K562 (cell line): ENCODE data around the gene KIF7. TPM values are rescaled to one million over a fixed set of nuclear protein-coding genes. Genes with fewer than 3 reads are reported as not detected.

Source experiments
- ATAC-seq: fragments of 200-7000 bp; cut with Tn5 transposase; 3 replicates; pipeline ENCODE4 v1.9.1; 2020; ENCODE audit warnings: moderate library complexity
- BruUV-seq: library from RNA; stranded (reverse); fragments of 400-500 nt; replicated peaks from 2 replicates; lab custom pipeline; 2021; lab: Mats Ljungman, UMichigan
- CTCF ChIA-PET: fragments of 300-600 bp; formaldehyde crosslinking; extraction: SDS; loops from one replicate; lab custom pipeline; 2021; ENCODE audit warnings: low intra/inter-chr PET ratio; lab: Yijun Ruan, JAX
- POLR2A ChIA-PET: fragments of 300-600, 350-650 bp; sonication (Branson Sonifier 250); formaldehyde crosslinking; extraction: SDS; loops from one replicate; lab custom pipeline; 2021; ENCODE audit warnings: antibody characterized with exemption, inconsistent platforms; lab: Yijun Ruan, JAX
- DNase-seq, 4 experiments: peaks; one replicate each; pipeline versions ENCODE4 v3.0.0 to v3.0.0-alpha.2; 2011 to 2018; ENCODE audit warnings: low spot score in 3 of 4, mixed read lengths in 3 of 4; ENCODE audit errors: extremely low read depth in 1 of 4
- FAIRE-seq: peaks from 2 replicates; lab custom pipeline; 2011; peaks lifted over from hg19 to GRCh38; lab: Jason Lieb, UNC
- H2AFZ ChIP-seq: 2 replicates; pipeline ENCODE4 v1.6.0; 2011; ENCODE audit warnings: low read depth, low read length, control low read depth, inconsistent platforms
- H3K27ac ChIP-seq: fragments of 200-600 bp; 3 replicates; pipeline ENCODE4 v1.8.0; 2011; ENCODE audit warnings: low read depth, mild to moderate bottlenecking, control low read depth, inconsistent platforms, low read length, moderate library complexity, mixed read lengths; ENCODE audit errors: extremely low read depth
- H3K27me3 ChIP-seq, 2 experiments: fragments of 300-600 bp in 1 of 2; 2 replicates in 1 of 2; 3 replicates in 1 of 2; pipeline versions ENCODE4 v1.6.0 to v1.8.0; 2011; ENCODE audit warnings: inconsistent platforms in 2 of 2, low read length in 2 of 2, mild to moderate bottlenecking in 1 of 2, mixed read lengths in 1 of 2, moderate library complexity in 1 of 2; ENCODE audit not compliant: control insufficient read depth in 2 of 2, insufficient read depth in 2 of 2
- H3K36me3 ChIP-seq: fragments of 300-600 bp; 3 replicates; pipeline ENCODE4 v1.8.0; 2011; ENCODE audit warnings: mild to moderate bottlenecking, low read length, inconsistent platforms; ENCODE audit not compliant: control insufficient read depth, insufficient read depth
- H3K4me1 ChIP-seq, 2 experiments: fragments of 200-600 bp in 1 of 2; replicated peaks in 1 of 2; 2 replicates in 1 of 2; 3 replicates in 1 of 2; pipeline versions ENCODE4 v1.5.1 to v1.8.0; 2011; ENCODE audit warnings: inconsistent platforms in 2 of 2, low read length in 2 of 2, mild to moderate bottlenecking in 1 of 2, mixed read lengths in 1 of 2, moderate library complexity in 1 of 2; ENCODE audit not compliant: control insufficient read depth in 2 of 2, insufficient read depth in 2 of 2
- H3K4me2 ChIP-seq: 2 replicates; pipeline ENCODE4 v1.6.1; 2011; ENCODE audit warnings: low read length, control low read depth, inconsistent platforms, mixed read lengths; ENCODE audit not compliant: insufficient read depth
- H3K4me3 ChIP-seq: fragments of 200-600 bp; sonication (generic), shearing (Covaris generic); 2 replicates; pipeline ENCODE4 v1.5.1; 2016; ENCODE audit warnings: control low read depth, inconsistent platforms
- H3K79me2 ChIP-seq: fragments of 200-600 bp; 3 replicates; pipeline ENCODE4 v1.8.0; 2011; ENCODE audit warnings: low read length, inconsistent platforms; ENCODE audit not compliant: control insufficient read depth, insufficient read depth
- H3K9ac ChIP-seq, 2 experiments: 2 replicates each; pipeline versions ENCODE4 v1.6.0 to v1.6.1; 2011; ENCODE audit warnings: low read depth in 2 of 2, low read length in 2 of 2, control low read depth in 1 of 2, inconsistent platforms in 1 of 2, mild to moderate bottlenecking in 1 of 2, mixed read lengths in 1 of 2; ENCODE audit not compliant: insufficient read depth in 1 of 2
- H3K9me1 ChIP-seq: one replicate; pipeline ENCODE4 v1.6.0; 2011; ENCODE audit warnings: inconsistent platforms, mild to moderate bottlenecking, low read length, moderate library complexity; ENCODE audit not compliant: control insufficient read depth, insufficient read depth
- H3K9me3 ChIP-seq: replicated peaks from 2 replicates; pipeline ENCODE4 v1.5.1; 2011; ENCODE audit warnings: low read depth, low read length, inconsistent platforms; ENCODE audit not compliant: control insufficient read depth, insufficient read depth
- H4K20me1 ChIP-seq: replicated peaks from 2 replicates; pipeline ENCODE4 v1.6.1; 2011; ENCODE audit warnings: low read length, inconsistent platforms, mixed read lengths; ENCODE audit not compliant: control insufficient read depth, insufficient read depth
- HDAC2 ChIP-seq: fragments of 450-650 bp; IDR thresholded peaks from 2 replicates; pipeline ENCODE4 v1.6.1; 2016; ENCODE audit warnings: mild to moderate bottlenecking
- PCBP1 ChIP-seq: fragments of 200-400 bp; formaldehyde crosslinking; IDR thresholded peaks from 2 replicates; pipeline ENCODE4 v1.6.1; 2018; ENCODE audit warnings: mild to moderate bottlenecking, low read depth, low read length; ENCODE audit not compliant: poor library complexity, severe bottlenecking
- PCBP2 ChIP-seq: fragments of 200-400 bp; formaldehyde crosslinking; IDR thresholded peaks from 2 replicates; pipeline ENCODE4 v1.6.1; 2018; ENCODE audit warnings: low read length, low read depth, mild to moderate bottlenecking, moderate library complexity; ENCODE audit not compliant: poor library complexity, severe bottlenecking
- TAF15 ChIP-seq: fragments of 200-400 bp; formaldehyde crosslinking; IDR thresholded peaks from 2 replicates; pipeline ENCODE4 v1.6.1; 2017; ENCODE audit warnings: mild to moderate bottlenecking, low read depth, low read length, moderate library complexity
- TGIF2 ChIP-seq: sonication (generic); formaldehyde crosslinking; IDR thresholded peaks from 2 replicates; pipeline ENCODE4 v1.8.1; 2022; ENCODE audit warnings: mild to moderate bottlenecking, missing genetic modification reagents, moderate library complexity
- ZFP36 ChIP-seq: fragments of 150-350 bp; IDR thresholded peaks from 2 replicates; pipeline ENCODE4 v1.6.1; 2018; ENCODE audit warnings: low read length, low read depth; ENCODE audit not compliant: partially characterized antibody
- WGBS: fragments of 100-300 bp; shearing (Covaris generic); methylation state at CpG from one replicate; pipeline ENCODE4 v1.1.6; 2016; ENCODE audit warnings: low coverage, mixed read lengths; ENCODE audit not compliant: insufficient coverage; ENCODE audit errors: missing lambda C conversion rate; 5-methylcytosine and 5-hydroxymethylcytosine counted together
- in situ Hi-C: fragments of 300-500 bp; cut with MboI; formaldehyde crosslinking; loops from 4 replicates; pipeline ENCODE4 v1.15.0; 2018; ENCODE audit warnings: inconsistent platforms, mixed read lengths
- intact Hi-C: fragments of 100-400 bp; cut with micrococcal nuclease; formaldehyde crosslinking; loops from 2 replicates; pipeline ENCODE4 v1.14.2; 2022
- polyA plus RNA-seq, 8 experiments: library from polyadenylated mRNA; depleted of rRNA in 4 of 8; stranded (reverse) in 5 of 8; unstranded in 3 of 8; fragments of >200 nt; fragmentation: Nextera tagmentation in 2 of 8; fragmentation: Illumina TruSeq in 1 of 8; extraction: Ambion mirVana in 2 of 8; extraction: Trizol in 1 of 8; gene quantifications; 2 replicates each; pipeline versions ENCODE4 v1.2.1 to v1.2.3, GENCODE V29; 2011 to 2014; ENCODE audit warnings: inconsistent platforms in 1 of 8, missing spikeins in 1 of 8
- total RNA-seq, 7 experiments: library from RNA; depleted of rRNA in 6 of 7; stranded (reverse); fragments of >200 nt in 6 of 7; fragmentation: Illumina TruSeq in 2 of 7; extraction: Trizol in 2 of 7; gene quantifications; 2 replicates each; pipeline versions ENCODE4 v1.2.1 to v1.2.3, GENCODE V29; 2011 to 2021; ENCODE audit warnings: low replicate concordance in 1 of 7
- TF ChIP-seq, protein P1 (sequence below): fragments of 250-450 bp; sonication (Bioruptor Pico); IDR thresholded peaks from 2 replicates; pipeline ENCODE4 v1.5.1; 2021; ENCODE audit warnings: mild to moderate bottlenecking
- TF ChIP-seq, protein P2 (sequence below): fragments of 250-450 bp; sonication (Bioruptor Pico); IDR thresholded peaks from 2 replicates; pipeline ENCODE4 v1.4.0; 2020; ENCODE audit warnings: mild to moderate bottlenecking, moderate library complexity, borderline replicate concordance
- TF ChIP-seq, protein P3 (sequence below): sonication (generic); formaldehyde crosslinking; IDR thresholded peaks from 2 replicates; pipeline ENCODE4 v1.8.1; 2022; ENCODE audit warnings: missing genetic modification reagents

The KIF7 gene
- total and polyA plus RNA-seq, 9 of the 15 experiments (the other 6 are each of a cell fraction or from before 2014, with no cell fraction given) = 0.04 to 2.0 (median 0.58) TPM

DNA sequence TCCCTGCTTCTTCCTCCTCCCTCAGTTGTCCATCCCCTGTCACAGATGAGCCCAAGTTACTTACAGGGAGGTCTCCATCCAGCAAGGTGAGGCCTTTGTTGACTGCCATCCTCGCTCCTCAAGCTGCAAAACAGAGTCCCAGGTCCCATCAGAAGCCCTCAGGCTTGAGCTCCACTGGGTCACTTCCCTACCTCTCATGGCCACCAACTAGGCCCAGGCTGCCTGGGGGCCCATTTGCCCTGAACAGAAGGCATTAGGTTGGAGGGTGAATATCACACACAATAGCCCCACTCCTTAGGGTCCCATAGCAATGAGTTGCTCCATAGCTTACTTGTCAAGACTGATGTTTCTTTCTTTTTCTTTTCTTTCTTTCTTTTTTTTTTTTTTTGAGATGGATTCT, 22.1 kb upstream of the KIF7 start:
- H3K4me1 ChIP-seq = peaks cover 0 to 8% of the 10 kb centered on the region in 2 experiments; a peak in 1 of 5 replicates
- POLR2A ChIA-PET = no interaction called here

More for the DNA sequence above, 22.1 kb upstream of the KIF7 start:
- H3K9ac ChIP-seq = no peak overlapping the region
- H3K4me3 ChIP-seq = no peak overlapping the region
- TF ChIP-seq TGIF2 (no peak), PCBP2 (no peak), HDAC2 (no peak), ZFP36 (no peak), TAF15 (no peak), PCBP1 (no peak)
- TF ChIP-seq, protein P1, sequence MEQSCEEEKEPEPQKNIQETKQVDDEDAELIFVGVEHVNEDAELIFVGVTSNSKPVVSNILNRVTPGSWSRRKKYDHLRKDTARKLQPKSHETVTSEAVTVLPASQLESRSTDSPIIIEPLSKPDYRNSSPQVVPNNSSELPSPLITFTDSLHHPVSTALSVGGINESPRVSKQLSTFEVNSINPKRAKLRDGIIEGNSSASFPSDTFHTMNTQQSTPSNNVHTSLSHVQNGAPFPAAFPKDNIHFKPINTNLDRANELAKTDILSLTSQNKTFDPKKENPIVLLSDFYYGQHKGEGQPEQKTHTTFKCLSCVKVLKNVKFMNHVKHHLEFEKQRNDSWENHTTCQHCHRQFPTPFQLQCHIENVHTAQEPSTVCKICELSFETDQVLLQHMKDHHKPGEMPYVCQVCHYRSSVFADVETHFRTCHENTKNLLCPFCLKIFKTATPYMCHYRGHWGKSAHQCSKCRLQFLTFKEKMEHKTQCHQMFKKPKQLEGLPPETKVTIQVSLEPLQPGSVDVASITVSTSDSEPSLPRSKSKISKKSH (CRISPR knock-in tag) = no peak
- TF ChIP-seq, protein P2, sequence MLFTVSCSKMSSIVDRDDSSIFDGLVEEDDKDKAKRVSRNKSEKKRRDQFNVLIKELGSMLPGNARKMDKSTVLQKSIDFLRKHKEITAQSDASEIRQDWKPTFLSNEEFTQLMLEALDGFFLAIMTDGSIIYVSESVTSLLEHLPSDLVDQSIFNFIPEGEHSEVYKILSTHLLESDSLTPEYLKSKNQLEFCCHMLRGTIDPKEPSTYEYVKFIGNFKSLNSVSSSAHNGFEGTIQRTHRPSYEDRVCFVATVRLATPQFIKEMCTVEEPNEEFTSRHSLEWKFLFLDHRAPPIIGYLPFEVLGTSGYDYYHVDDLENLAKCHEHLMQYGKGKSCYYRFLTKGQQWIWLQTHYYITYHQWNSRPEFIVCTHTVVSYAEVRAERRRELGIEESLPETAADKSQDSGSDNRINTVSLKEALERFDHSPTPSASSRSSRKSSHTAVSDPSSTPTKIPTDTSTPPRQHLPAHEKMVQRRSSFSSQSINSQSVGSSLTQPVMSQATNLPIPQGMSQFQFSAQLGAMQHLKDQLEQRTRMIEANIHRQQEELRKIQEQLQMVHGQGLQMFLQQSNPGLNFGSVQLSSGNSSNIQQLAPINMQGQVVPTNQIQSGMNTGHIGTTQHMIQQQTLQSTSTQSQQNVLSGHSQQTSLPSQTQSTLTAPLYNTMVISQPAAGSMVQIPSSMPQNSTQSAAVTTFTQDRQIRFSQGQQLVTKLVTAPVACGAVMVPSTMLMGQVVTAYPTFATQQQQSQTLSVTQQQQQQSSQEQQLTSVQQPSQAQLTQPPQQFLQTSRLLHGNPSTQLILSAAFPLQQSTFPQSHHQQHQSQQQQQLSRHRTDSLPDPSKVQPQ (CRISPR knock-in tag) = no peak
- TF ChIP-seq, protein P3, sequence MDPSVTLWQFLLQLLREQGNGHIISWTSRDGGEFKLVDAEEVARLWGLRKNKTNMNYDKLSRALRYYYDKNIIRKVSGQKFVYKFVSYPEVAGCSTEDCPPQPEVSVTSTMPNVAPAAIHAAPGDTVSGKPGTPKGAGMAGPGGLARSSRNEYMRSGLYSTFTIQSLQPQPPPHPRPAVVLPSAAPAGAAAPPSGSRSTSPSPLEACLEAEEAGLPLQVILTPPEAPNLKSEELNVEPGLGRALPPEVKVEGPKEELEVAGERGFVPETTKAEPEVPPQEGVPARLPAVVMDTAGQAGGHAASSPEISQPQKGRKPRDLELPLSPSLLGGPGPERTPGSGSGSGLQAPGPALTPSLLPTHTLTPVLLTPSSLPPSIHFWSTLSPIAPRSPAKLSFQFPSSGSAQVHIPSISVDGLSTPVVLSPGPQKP (CRISPR knock-in tag) = no peak
- DNase-seq = no peak
- H3K27ac ChIP-seq = no peak overlapping the region
- in situ Hi-C loops = no loop called here
- no peak overlapping the region for H3K4me2 ChIP-seq
- no peak for ATAC-seq
- BruUV-seq = no TSS peak
- CTCF ChIA-PET = no interaction called here
- H3K27me3 ChIP-seq = peaks cover 15 to 45% of the 10 kb centered on the region in 2 experiments
- FAIRE-seq = no peak
- H3K9me3 ChIP-seq = no peaks in the 10 kb centered on the region
- intact Hi-C loops = no loop called here
- H4K20me1 ChIP-seq = peaks cover 2% of the 10 kb centered on the region; the same call in 1 of the 2 replicates
- H3K79me2 ChIP-seq = no peaks in the 10 kb centered on the region
- no peak overlapping the region for H2AFZ ChIP-seq
- WGBS = 0% methylated on average over 1 of the region's 1 CpG
- no peaks in the 10 kb centered on the region for H3K36me3 ChIP-seq
- H3K9me1 ChIP-seq = no peaks in the 10 kb centered on the region
